IPS-NIHi11 (cell line): ENCODE measurements around the gene GPR32.
A peak's percentile ranks its signal among the peaks of the same experiment; 100 is the strongest.
"Not testable (repeated sequence)": the region's sequence is repeated elsewhere in the genome, so short reads cannot be mapped to it uniquely, and the experiment has no call there.

ENCODE experiments used
- DNase-seq: peaks from one replicate; pipeline ENCODE4 v3.0.0; 2012; ENCODE audit warnings: mixed read lengths, low spot score

The GPR32 gene

DNA sequence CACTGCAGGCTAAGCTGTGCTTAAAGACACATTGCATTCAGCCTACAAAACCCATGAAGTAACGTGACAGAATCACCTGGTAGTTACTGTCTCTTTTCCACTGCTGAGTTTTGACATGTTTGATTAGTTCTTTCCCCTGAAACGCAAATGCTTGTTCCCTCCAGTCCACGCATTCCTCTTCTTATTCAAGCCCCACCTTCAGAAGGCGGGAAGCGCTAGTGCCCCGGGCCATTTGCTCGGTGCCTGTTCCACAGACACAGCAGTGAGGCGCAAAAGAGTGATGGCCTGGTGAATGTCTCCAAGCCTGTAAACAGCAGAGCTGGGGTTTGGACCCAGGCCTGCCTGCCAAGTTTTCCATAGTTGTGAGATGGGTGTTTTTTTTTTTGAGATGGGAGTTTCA is 30.8 kb downstream of the GPR32 start:
- no peak for DNase-seq

DNA sequence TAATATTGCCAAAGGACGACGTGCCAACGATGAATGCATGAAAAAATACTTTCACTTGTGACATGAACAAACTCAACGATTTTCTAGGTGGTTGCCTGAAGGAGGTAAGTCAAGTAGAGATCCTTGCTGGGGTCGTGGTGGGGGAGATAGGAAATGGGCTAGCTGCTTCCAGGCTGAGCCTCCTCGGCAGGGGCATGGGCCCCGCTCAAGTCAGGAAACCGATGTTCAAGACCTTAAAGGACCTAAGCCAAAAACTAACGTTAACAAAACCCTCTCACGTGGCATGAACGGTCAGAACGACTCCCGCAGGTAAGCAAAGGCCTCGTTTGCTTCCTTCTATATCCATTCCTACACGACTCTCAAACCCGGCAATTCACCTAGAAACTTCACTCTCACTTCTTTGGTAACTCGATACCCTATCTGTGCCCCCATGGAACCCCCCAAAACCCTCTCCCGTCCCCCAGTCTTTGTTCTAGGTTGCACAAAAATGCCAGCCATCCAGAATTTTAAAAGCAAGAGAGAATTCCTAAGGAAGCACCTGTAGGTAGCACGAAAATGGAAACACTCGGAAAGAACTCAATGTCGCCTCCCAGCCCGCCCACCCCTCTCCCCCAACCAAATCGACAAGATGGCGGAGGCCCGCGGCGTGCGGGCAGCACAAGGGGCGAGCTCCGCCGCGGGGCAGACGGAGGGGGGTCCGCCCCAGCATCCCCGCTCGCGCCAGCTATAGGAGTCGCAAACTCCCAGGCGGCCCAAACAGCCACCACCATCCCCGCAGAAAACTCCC is 33.6 kb downstream of the GPR32 start:
- DNase-seq, result peak; percentile 64

DNA sequence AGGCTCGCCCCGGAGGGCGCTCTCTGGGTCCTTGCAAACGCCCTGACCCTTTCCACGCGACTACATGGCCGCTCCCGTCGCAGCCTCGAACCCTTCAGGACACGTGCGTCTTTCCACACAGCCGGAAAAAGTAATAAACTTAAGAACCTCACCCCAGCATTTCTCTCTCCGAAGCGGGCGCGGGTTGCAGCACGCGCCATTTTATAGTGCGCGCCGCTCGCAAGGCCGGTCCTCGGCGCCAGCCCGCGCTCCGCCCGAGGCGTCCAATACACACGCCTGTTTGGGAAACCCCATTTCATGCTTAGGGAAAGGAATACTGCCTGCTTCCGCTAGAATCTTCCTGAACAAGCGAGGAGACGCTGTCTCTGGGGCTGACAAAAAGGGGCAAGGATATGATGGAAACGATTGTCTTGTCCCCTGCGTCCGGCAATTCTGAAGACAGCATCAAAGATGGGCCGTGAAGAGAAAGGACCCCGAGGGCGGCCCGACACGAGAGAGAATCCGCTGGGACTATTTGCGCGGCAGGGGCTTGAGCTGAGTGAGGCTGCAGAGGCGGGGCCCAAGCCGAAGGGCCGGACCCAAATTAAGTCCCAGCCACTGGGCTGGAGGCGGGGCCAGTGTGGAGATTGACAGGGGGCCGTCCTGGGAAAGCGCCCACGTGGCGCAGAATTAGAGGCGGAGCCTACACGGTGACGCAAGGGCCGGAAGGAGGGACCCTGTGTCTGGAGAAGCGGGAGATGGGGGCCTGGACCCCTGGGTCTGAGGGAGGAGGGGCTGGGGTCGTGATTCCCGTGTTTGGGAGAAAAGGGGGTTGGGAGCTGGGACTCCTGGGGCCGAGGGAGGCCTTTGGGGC is 34.4 kb downstream of the GPR32 start:
- peak; percentile 96 for DNase-seq

DNA sequence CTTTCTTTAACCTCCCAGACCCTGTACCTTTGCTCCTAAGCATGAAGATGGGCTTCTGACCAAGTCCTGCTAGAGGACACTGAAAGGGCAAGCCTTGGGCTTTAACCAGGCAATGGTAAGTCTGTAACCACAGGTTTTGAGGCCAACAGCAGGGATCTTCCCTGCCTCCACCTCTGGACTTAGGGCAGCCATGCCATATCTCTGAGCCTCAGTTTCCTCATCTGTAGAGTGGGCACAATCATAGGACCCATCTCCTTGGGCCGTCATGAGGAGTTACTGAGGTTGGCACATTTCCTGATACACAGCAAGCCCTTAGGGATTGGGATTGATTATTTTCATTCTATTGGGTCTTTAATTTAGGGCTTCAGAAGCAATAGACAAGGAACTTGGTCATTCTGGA is 38.6 kb downstream of the GPR32 start:
- no peak for DNase-seq

DNA sequence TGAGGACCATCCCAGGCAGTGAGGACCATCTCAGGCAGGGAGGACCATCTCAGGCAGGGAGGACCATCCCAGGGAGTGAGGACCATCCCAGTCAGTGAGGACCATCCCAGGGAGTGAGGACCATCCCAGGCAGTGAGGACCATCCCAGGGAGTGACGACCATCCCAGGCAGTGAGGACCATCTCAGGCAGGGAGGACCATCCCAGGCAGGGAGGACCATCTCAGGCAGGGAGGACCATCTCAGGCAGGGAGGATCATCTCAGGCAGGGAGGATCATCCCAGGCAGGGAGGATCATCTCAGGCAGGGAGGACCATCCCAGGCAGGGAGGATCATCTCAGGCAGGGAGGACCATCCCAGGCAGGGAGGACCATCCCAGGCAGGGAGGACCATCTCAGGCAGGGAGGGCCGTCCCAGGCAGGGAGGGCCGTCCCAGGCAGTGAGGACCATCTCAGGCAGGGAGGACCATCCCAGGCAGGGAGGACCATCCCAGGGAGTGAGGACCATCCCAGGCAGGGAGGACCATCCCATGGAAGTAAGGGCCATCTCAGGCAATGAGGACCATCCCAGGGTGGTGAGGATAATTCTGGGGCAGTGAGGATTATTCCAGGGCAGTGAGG is 41.5 kb downstream of the GPR32 start:
- not testable (repeated sequence) for DNase-seq

DNA sequence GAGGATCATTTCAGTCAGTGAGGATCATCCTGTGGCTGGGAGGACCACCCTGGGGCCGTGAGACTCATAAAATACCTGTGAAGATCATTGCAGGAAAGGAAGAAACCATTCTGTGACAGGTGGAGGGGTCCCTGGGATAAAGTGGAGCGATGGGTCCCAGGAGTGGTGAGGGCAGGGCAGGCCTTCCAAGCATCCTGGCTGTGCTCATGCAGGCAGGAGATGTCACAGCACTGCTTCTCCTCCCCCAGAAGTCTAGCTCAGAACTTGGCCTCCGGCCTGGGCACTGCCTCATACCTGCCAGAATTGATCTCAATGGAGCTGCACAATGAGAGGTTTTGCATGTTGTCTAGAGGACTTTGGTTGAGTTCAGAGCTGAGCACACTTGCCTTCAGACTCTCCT is 42.2 kb downstream of the GPR32 start:
- DNase-seq, result no peak

- no peak for DNase-seq
Observed at GRCh38 chr19:50814883-50815282, 44.6 kb downstream of the GPR32 start.

GRCh38 chr19:50815439-50815838 is 45.2 kb downstream of the GPR32 start:
- DNase-seq, result no peak

DNA sequence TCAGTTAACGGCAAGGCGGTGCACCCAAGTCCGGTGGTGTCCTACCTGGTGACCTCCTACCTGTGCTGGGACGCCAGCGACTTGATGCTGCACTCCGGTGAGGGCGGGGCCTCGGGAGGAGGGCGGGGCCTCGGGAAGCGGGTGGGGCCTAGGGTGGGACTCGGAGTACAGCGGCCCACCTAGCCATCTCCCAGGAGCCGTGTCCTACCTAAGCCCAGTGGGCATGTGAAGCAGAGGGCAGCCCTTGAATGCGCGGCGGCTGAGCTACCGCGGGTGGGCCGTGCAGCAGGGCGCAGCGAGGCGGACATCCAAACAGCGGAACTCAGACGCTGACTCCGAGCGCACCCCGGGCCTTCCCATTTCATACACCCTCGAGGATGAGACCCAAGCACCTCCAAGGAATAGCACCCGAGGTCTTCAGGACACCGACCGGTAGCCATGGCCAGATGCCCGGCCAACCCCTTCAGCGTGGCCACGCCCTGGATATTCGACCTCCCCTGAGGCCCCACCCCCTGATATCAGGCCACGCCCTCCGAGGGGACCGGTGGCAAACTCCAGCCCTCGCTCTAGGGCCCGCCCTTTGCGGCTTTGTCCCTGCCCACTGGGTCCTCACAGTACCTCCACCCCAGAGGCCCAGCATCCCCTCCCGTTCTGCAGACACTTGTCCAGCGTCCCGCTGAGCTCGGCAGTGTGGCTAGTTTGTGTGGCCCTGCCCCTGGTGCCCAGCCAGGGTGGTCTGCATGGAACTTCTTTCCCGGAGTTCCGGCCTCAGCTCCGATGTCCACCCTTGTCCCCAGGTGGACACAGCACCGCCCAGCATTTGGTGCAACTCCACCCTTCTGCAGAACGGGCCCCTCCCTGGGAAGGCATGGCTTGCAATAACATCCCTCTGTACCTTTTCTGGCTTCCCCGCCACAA is 47.9 kb downstream of the GPR32 start:
- DNase-seq, result peak; percentile 98

DNA sequence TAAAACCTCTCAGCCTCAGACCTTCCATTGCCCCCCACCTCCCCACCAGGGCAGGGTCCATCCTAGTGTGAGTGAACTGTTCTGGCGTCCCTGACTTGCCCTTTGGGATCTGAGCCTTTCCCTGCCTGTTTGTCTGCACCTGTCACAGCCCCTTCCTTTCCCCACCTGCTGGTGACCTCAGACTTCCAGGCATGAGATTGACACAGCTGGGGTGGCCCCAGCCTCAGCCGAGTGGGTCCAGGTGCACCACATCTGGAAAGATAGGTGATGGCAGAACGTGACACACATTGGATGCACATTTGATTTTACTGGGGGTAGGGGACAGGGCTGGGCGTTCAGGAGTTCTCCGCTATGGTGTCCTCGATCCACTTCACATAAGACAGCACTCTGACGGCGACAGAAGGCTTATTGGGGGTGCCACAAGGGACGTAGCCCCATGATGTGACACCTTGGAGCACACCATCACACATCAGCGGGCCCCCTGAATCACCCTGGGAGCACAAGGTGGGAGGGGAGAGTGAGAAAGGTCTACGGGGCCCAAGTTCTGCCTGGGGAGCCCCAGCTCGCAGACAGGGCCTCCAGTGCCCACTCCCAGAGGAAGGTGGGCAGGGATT is 48.7 kb downstream of the GPR32 start:
- DNase-seq, result no peak

GRCh38 chr19:50819636-50820035 is 49.4 kb downstream of the GPR32 start:
- no peak for DNase-seq

DNA sequence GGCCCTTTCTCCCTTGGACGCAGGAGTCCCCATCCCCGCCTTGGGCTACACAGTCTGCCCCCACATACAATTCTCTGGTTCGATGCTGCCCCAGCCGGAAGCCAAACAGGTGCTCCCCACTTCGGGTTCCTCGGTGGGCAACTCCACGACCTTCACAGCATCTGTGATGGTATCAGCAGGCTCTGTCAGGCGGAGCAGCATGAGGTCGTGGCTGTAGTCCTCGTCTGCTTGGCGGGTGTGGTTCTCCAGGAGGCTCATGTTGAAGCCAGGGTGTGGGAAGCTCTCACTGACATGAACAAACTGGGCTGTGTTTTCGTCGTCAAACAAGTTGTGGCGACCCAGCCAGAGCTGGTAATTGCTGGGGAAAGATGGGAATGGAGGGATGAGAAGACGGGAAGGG is 49.8 kb downstream of the GPR32 start:
- DNase-seq, result no peak

- DNase-seq, result peak; percentile 46
Observed at GRCh38 chr19:50820549-50821247, 50.4 kb downstream of the GPR32 start.

DNA sequence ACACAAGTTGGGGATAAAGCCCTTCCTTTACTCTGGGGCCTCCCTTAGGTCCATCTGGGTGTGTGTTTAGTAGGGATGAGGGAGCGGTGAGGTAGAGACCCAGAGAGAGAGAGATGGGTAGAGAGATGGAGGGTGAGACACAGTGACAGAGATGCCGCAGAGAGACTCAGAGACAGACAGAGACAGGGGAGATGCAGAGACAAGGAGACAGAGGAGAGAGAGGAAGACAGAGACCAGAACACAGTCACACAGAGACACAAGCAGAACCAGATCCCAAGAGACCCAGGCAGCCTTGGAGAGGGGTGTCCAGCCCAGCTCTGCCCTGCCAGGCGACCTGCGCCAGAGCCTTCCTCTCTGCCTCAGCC is 51.0 kb downstream of the GPR32 start:
- no peak for DNase-seq
